CD4-positive, alpha-beta T cell (primary cell): ENCODE results near the gene MYL9. TPM values are rescaled to one million over a fixed set of nuclear protein-coding genes. Genes with fewer than 3 reads are reported as not detected.
A peak's percentile ranks its signal among the peaks of the same experiment; 100 is the strongest.

Source experiments
- ATAC-seq: fragments of 200-7000 bp; cut with Tn5 transposase; one replicate; pipeline ENCODE4 v1.10.0; 2022; ENCODE audit warnings: mild to moderate bottlenecking; ENCODE audit not compliant: poor library complexity
- CTCF ChIA-PET: fragments of 350-600 bp; sonication (Branson Sonifier 250); formaldehyde crosslinking; loops from one replicate; lab custom pipeline; 2021; ENCODE audit warnings: antibody characterized with exemption, inconsistent platforms; lab: Charles Lee
- POLR2A ChIA-PET: fragments of 350-600 bp; sonication (Branson Sonifier 250); formaldehyde crosslinking; loops from one replicate; lab custom pipeline; 2021; ENCODE audit warnings: antibody characterized with exemption, inconsistent platforms; lab: Charles Lee
- DNase-seq, 14 experiments: peaks; one replicate each; pipeline ENCODE4 v3.0.0-alpha.2; 2013 to 2020; ENCODE audit warnings: mixed read lengths in 2 of 14
- H3K27ac ChIP-seq, 2 donors: one replicate each; pipeline versions ENCODE4 v1.5.1 to v1.7.0; 2013; ENCODE audit warnings: low read length in 2 of 2, low read depth in 1 of 2, mild to moderate bottlenecking in 1 of 2
- H3K27me3 ChIP-seq, 2 experiments: 1 replicate in 1 of 2; 2 replicates in 1 of 2; pipeline versions ENCODE4 v1.6.1 to v1.7.0; 2013; ENCODE audit warnings: low read length in 2 of 2, control low read depth in 1 of 2, mild to moderate bottlenecking in 1 of 2, moderate library complexity in 1 of 2; ENCODE audit not compliant: insufficient read depth in 2 of 2, control insufficient read depth in 1 of 2
- H3K36me3 ChIP-seq: one replicate; pipeline ENCODE4 v1.6.1; 2013; ENCODE audit warnings: low read length, control low read depth; ENCODE audit not compliant: insufficient read depth
- H3K4me1 ChIP-seq: one replicate; pipeline ENCODE4 v1.6.1; 2013; ENCODE audit warnings: low read length, control low read depth; ENCODE audit not compliant: insufficient read depth
- H3K4me3 ChIP-seq: one replicate; pipeline ENCODE4 v1.5.1; 2013; ENCODE audit warnings: mild to moderate bottlenecking, low read length, moderate library complexity
- H3K9me3 ChIP-seq, 2 experiments: 1 replicate in 1 of 2; 2 replicates in 1 of 2; pipeline versions ENCODE4 v1.6.1 to v1.7.0; 2013; ENCODE audit warnings: low read length in 2 of 2, mild to moderate bottlenecking in 2 of 2, control low read depth in 1 of 2, moderate library complexity in 1 of 2; ENCODE audit not compliant: control insufficient read depth in 1 of 2, insufficient read depth in 1 of 2
- H3K27ac Mint-ChIP-seq: one replicate; pipeline ENCODE4 v1.8.0; 2020; ENCODE audit warnings: mixed read lengths
- H3K27me3 Mint-ChIP-seq: one replicate; pipeline ENCODE4 v1.8.0; 2021; ENCODE audit warnings: mixed read lengths
- H3K36me3 Mint-ChIP-seq: one replicate; pipeline ENCODE4 v1.8.0; 2021; ENCODE audit warnings: low read depth, mixed read lengths
- H3K4me1 Mint-ChIP-seq: one replicate; pipeline ENCODE4 v1.8.0; 2021; ENCODE audit warnings: low read depth, mixed read lengths
- H3K4me3 Mint-ChIP-seq: one replicate; pipeline ENCODE4 v1.8.0; 2020; ENCODE audit warnings: mild to moderate bottlenecking, mixed read lengths
- H3K9me3 Mint-ChIP-seq: one replicate; pipeline ENCODE4 v1.8.0; 2020; ENCODE audit warnings: mixed read lengths
- CTCF ChIP-seq: fragments of 200-600 bp; IDR thresholded peaks from one replicate; pipeline ENCODE4 v1.8.0; 2022; ENCODE audit warnings: antibody characterized with exemption, mild to moderate bottlenecking
- intact Hi-C, 2 experiments: fragments of 100-400 bp; cut with DNase I in 1 of 2; cut with micrococcal nuclease in 1 of 2; formaldehyde crosslinking; loops; one replicate each; pipeline versions ENCODE4 v1.15.1 to v1.9.0; 2023 to 2025; cut with DNase I, micrococcal nuclease
- total RNA-seq, 174 experiments: library from RNA in 2 of 174; stranded (reverse) in 2 of 174; gene quantifications; one replicate each; pipeline ENCODE4 v1.2.3 and lab custom pipeline; 2021 to 2026

Gene MYL9
- total RNA-seq, 2 experiments from 2014 or later, result not detected

- Histone ChIP-seq H3K27me3 (no peaks in the 10 kb centered on the region), H3K27ac (no peak overlapping the region), H3K4me1 (peaks cover 27% of the 10 kb centered on the region), H3K4me3 (no peak overlapping the region), H3K9me3 (no peaks in the 10 kb centered on the region), H3K36me3 (no peaks in the 10 kb centered on the region)
- no peak for DNase-seq
- ATAC-seq, result no peak
- peak overlapping the region; percentile 61 for H3K27ac Mint-ChIP-seq
- H3K4me1 Mint-ChIP-seq, result peaks cover 26% of the 10 kb centered on the region
- CTCF ChIA-PET, result interaction anchor here (1.0 to 1.6 kb wide), 2 partner anchors 9 to 13 kb away, joined by 3 to 4 read pairs; no protein-coding TSS in a partner anchor
- no peaks in the 10 kb centered on the region for H3K9me3 Mint-ChIP-seq
- intact Hi-C loops, result loop anchor here in 1 of 2 experiments (10.0 kb wide), 1 partner anchor 395 kb away; no protein-coding TSS in a partner anchor
- H3K36me3 Mint-ChIP-seq, result peaks cover 5% of the 10 kb centered on the region
- TF ChIP-seq CTCF, result no peak
- peak overlapping the region; percentile 25 for H3K4me3 Mint-ChIP-seq
- H3K27me3 Mint-ChIP-seq, result no peaks in the 10 kb centered on the region
- POLR2A ChIA-PET, result interaction anchor here (1.3 to 7.6 kb wide), 2 partner anchors 25 to 45 kb away, joined by 3 to 115 read pairs; partner anchors contain the start of gene TGIF2
Observed at GRCh38 chr20:36599912-36600345, 58.6 kb downstream of the MYL9 start.

Other genes with a start within 250 kb of the MYL9 start
- gene DLGAP4, start 235.2 kb upstream of the MYL9 start, total RNA-seq, result 10 to 100 TPM; 16.0 to 16.1 TPM
- gene TGIF2, start 32.1 kb downstream of the MYL9 start, total RNA-seq, result 10 to 100 TPM; 29.2 to 34.5 TPM
- 10 to 100 TPM; 62.6 to 74.8 TPM for gene RAB5IF, start 64.3 kb downstream of the MYL9 start, total RNA-seq
- gene SLA2, start 104.7 kb downstream of the MYL9 start, total RNA-seq, result 10 to 100 TPM; 19.9 to 21.3 TPM
- 10 to 100 TPM; 17.3 to 17.5 TPM for gene NDRG3, start 204.6 kb downstream of the MYL9 start, total RNA-seq
- gene DSN1, start 232.2 kb downstream of the MYL9 start, total RNA-seq, result 10 to 100 TPM; 10.5 to 14.3 TPM